OCI-LY3 (cell line): ENCODE data around the gene BEST1.
"Not testable (repeated sequence)": the region's sequence is repeated elsewhere in the genome, so short reads cannot be mapped to it uniquely, and the experiment has no call there.

Experiments
- EZH2phosphoT487 ChIP-seq: fragments of 200-600 bp; shearing (Covaris generic); IDR thresholded peaks from 2 replicates; pipeline ENCODE4 v1.6.1; 2018; ENCODE audit warnings: antibody characterized with exemption, mixed run types, low read depth
- TF ChIP-seq, protein P1 (sequence below): fragments of 200-600, 300-600 bp; sonication (generic); IDR thresholded peaks from 2 replicates; pipeline ENCODE4 v1.5.1; 2014; ENCODE audit warnings: antibody characterized with exemption, low read length, low read depth

DNA sequence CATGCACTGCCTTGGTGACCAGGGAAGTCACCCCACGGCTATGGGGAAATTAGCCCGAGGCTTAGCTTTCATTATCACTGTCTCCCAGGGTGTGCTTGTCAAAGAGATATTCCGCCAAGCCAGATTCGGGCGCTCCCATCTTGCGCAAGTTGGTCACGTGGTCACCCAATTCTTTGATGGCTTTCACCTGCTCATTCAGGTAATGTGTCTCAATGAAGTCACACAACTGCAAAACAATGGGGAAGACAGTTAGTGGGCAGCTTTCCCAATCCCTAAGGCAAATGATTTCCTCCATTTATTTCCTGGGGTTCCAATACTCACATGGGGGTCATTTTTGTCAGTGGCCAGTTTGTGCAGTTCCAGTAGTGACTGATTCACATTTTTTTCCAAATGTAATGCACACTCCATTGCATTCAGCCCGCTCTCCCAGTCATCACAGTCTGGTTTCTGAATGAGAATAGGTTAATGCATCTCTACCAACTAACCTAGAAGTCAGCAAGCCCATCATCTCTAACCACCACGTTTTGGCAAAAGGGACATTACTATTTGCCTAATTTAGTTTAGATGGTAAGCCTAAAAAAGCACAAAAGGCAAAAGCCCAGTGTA is 14.6 kb downstream of the BEST1 start:
- TF ChIP-seq, protein P1, sequence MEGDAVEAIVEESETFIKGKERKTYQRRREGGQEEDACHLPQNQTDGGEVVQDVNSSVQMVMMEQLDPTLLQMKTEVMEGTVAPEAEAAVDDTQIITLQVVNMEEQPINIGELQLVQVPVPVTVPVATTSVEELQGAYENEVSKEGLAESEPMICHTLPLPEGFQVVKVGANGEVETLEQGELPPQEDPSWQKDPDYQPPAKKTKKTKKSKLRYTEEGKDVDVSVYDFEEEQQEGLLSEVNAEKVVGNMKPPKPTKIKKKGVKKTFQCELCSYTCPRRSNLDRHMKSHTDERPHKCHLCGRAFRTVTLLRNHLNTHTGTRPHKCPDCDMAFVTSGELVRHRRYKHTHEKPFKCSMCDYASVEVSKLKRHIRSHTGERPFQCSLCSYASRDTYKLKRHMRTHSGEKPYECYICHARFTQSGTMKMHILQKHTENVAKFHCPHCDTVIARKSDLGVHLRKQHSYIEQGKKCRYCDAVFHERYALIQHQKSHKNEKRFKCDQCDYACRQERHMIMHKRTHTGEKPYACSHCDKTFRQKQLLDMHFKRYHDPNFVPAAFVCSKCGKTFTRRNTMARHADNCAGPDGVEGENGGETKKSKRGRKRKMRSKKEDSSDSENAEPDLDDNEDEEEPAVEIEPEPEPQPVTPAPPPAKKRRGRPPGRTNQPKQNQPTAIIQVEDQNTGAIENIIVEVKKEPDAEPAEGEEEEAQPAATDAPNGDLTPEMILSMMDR = not testable (repeated sequence)
- not testable (repeated sequence) for TF ChIP-seq EZH2phosphoT487
